Smooth muscle cell (in vitro differentiated cells): ENCODE data around the gene AGGF1. TPM values are rescaled to one million over a fixed set of nuclear protein-coding genes. Genes with fewer than 3 reads are reported as not detected.
A peak's percentile ranks its signal among the peaks of the same experiment; 100 is the strongest.

Experiments
- DNase-seq: peaks from one replicate; lab custom pipeline; 2025; ENCODE audit not compliant: unreplicated experiment; lab: John Stamatoyannopoulos, UW
- H2AFZ ChIP-seq: fragments of 200-600 bp; sonication (generic); 2 replicates; pipeline ENCODE4 v1.6.0; 2016; ENCODE audit warnings: antibody characterized with exemption, low read depth, mild to moderate bottlenecking
- H3F3A ChIP-seq: fragments of 200-600 bp; sonication (generic); 2 replicates; pipeline ENCODE4 v1.6.0; 2017; ENCODE audit warnings: antibody characterized with exemption, low read depth
- H3K27ac ChIP-seq: fragments of 200-600 bp; sonication (generic); 2 replicates; pipeline ENCODE4 v1.5.1; 2016; ENCODE audit warnings: low read depth, mild to moderate bottlenecking
- H3K27me3 ChIP-seq: fragments of 200-600 bp; sonication (generic); 2 replicates; pipeline ENCODE4 v1.6.1; 2016; ENCODE audit warnings: low read depth, mild to moderate bottlenecking
- H3K36me3 ChIP-seq: fragments of 200-600 bp; sonication (generic); 2 replicates; pipeline ENCODE4 v1.5.1; 2016; ENCODE audit warnings: low read depth
- H3K4me1 ChIP-seq: fragments of 200-600 bp; sonication (generic); 2 replicates; pipeline ENCODE4 v1.5.1; 2016; ENCODE audit warnings: low read depth
- H3K4me2 ChIP-seq: fragments of 200-600 bp; sonication (generic); 2 replicates; pipeline ENCODE4 v1.6.0; 2016; ENCODE audit warnings: mild to moderate bottlenecking
- H3K4me3 ChIP-seq: fragments of 200-600 bp; sonication (generic); 2 replicates; pipeline ENCODE4 v1.5.1; 2016; ENCODE audit warnings: mild to moderate bottlenecking
- H3K79me2 ChIP-seq: fragments of 200-600 bp; sonication (generic); 2 replicates; pipeline ENCODE4 v1.6.0; 2016; ENCODE audit warnings: low read depth, mild to moderate bottlenecking
- H3K9ac ChIP-seq: fragments of 200-600 bp; sonication (generic); 2 replicates; pipeline ENCODE4 v1.6.0; 2016; ENCODE audit warnings: low read depth
- H3K9me3 ChIP-seq: fragments of 200-600 bp; sonication (generic); replicated peaks from 2 replicates; pipeline ENCODE4 v1.5.1; 2016; ENCODE audit warnings: low read depth
- H4K20me1 ChIP-seq: fragments of 200-600 bp; sonication (generic); 2 replicates; pipeline ENCODE4 v1.6.0; 2016; ENCODE audit warnings: low read depth
- CTCF ChIP-seq: fragments of 200-600 bp; sonication (generic); IDR thresholded peaks from 2 replicates; pipeline ENCODE4 v1.5.1; 2017; ENCODE audit warnings: borderline replicate concordance, mild to moderate bottlenecking, antibody characterized with exemption; ENCODE audit not compliant: insufficient read depth, poor library complexity, severe bottlenecking
- WGBS: methylation state at CpG from one replicate; pipeline ENCODE4 v1.1.7; 2016; ENCODE audit warnings: low lambda C conversion rate; 5-methylcytosine and 5-hydroxymethylcytosine counted together
- polyA plus RNA-seq: library from polyadenylated mRNA; unstranded; fragments of >200 nt; fragmentation: Nextera tagmentation; extraction: Ambion mirVana; gene quantifications from 2 replicates; pipeline ENCODE4 v1.2.1, GENCODE V29; 2016
- total RNA-seq: library from RNA; depleted of rRNA; stranded (reverse); fragments of >200 nt; gene quantifications from 2 replicates; pipeline ENCODE4 v1.2.3, GENCODE V29; 2014

AGGF1 gene
- total and polyA plus RNA-seq, 2 experiments from 2014 or later: 21.5 to 24.3 TPM

- H3K4me3 ChIP-seq: no peak overlapping the region
- H4K20me1 ChIP-seq: no peaks in the 10 kb centered on the region
- H3K9ac ChIP-seq: no peak overlapping the region
- no peaks in the 10 kb centered on the region for H3K79me2 ChIP-seq
- H3F3A ChIP-seq: no peaks in the 10 kb centered on the region
- H2AFZ ChIP-seq: no peak overlapping the region
- no peak overlapping the region for H3K27ac ChIP-seq
- DNase-seq: no peak
- no peak for TF ChIP-seq CTCF
- H3K4me2 ChIP-seq: no peak overlapping the region
- H3K9me3 ChIP-seq: no peaks in the 10 kb centered on the region
- no peaks in the 10 kb centered on the region for H3K4me1 ChIP-seq
- no peaks in the 10 kb centered on the region for H3K36me3 ChIP-seq
- no peaks in the 10 kb centered on the region for H3K27me3 ChIP-seq
- WGBS: 96% methylated on average over 2 of the region's 2 CpGs
Measured at GRCh38 chr5:77012601-77013000, 17.6 kb upstream of the AGGF1 start.

- Histone ChIP-seq H4K20me1 (no peaks in the 10 kb centered on the region), H3K79me2 (no peaks in the 10 kb centered on the region), H3K4me1 (no peaks in the 10 kb centered on the region), H3K27me3 (no peaks in the 10 kb centered on the region), H3K4me2 (no peak overlapping the region), H3K36me3 (no peaks in the 10 kb centered on the region), H2AFZ (no peak overlapping the region), H3K4me3 (no peak overlapping the region), H3F3A (no peaks in the 10 kb centered on the region), H3K9ac (no peak overlapping the region), H3K9me3 (no peaks in the 10 kb centered on the region), H3K27ac (no peak overlapping the region)
- WGBS: 36% methylated on average over 3 of the region's 3 CpGs
- TF ChIP-seq CTCF: peak; percentile 44
- DNase-seq: no peak
Measured at GRCh38 chr5:77015938-77016569, 14.2 kb upstream of the AGGF1 start.

- 91% methylated on average over 1 of the region's 1 CpG for WGBS
- Histone ChIP-seq H3K79me2 (no peaks in the 10 kb centered on the region), H3K27me3 (no peaks in the 10 kb centered on the region), H3K9ac (no peak overlapping the region), H2AFZ (no peak overlapping the region), H3K36me3 (no peaks in the 10 kb centered on the region), H3K4me3 (no peak overlapping the region), H3K9me3 (no peaks in the 10 kb centered on the region), H4K20me1 (no peaks in the 10 kb centered on the region), H3K4me2 (no peak overlapping the region), H3K27ac (no peak overlapping the region), H3K4me1 (no peaks in the 10 kb centered on the region), H3F3A (no peaks in the 10 kb centered on the region)
- no peak for TF ChIP-seq CTCF
- DNase-seq: no peak
Measured at GRCh38 chr5:77016962-77017361, 13.2 kb upstream of the AGGF1 start.

GRCh38 chr5:77017668-77018067 lies 12.5 kb upstream of the AGGF1 start:
- Histone ChIP-seq H3K27ac (no peak overlapping the region), H3K79me2 (no peaks in the 10 kb centered on the region)
- 84% methylated on average over 4 of the region's 4 CpGs for WGBS

More at GRCh38 chr5:77017668-77018067, 12.5 kb upstream of the AGGF1 start:
- H3K4me1 ChIP-seq: no peaks in the 10 kb centered on the region
- H3K36me3 ChIP-seq: no peaks in the 10 kb centered on the region
- no peaks in the 10 kb centered on the region for H3K27me3 ChIP-seq
- no peak overlapping the region for H3K4me3 ChIP-seq
- TF ChIP-seq CTCF: no peak
- H2AFZ ChIP-seq: no peak overlapping the region
- no peaks in the 10 kb centered on the region for H3K9me3 ChIP-seq
- H3K4me2 ChIP-seq: no peak overlapping the region
- H3F3A ChIP-seq: no peaks in the 10 kb centered on the region
- H3K9ac ChIP-seq: no peak overlapping the region
- no peaks in the 10 kb centered on the region for H4K20me1 ChIP-seq
- no peak for DNase-seq
